Inflammatory macrophage treated with lipopolysaccharide for 1 hour (primary cell): ENCODE results near the gene RNFT1.
"Not testable (repeated sequence)": the region's sequence is repeated elsewhere in the genome, so short reads cannot be mapped to it uniquely, and the experiment has no call there.

Source experiments
- DNase-seq, 2 donors: peaks; one replicate each; pipeline ENCODE4 v3.0.0-alpha.2; 2020 to 2022

RNFT1 gene

GRCh38 chr17:59964482-59965328, at the start of gene RNFT1:
TSS of gene RNFT1 (minus strand) at chr17:59964740. CDS start at chr17:59964663, 77 bp downstream.
- peak; percentile 91 to 97 for DNase-seq

DNA sequence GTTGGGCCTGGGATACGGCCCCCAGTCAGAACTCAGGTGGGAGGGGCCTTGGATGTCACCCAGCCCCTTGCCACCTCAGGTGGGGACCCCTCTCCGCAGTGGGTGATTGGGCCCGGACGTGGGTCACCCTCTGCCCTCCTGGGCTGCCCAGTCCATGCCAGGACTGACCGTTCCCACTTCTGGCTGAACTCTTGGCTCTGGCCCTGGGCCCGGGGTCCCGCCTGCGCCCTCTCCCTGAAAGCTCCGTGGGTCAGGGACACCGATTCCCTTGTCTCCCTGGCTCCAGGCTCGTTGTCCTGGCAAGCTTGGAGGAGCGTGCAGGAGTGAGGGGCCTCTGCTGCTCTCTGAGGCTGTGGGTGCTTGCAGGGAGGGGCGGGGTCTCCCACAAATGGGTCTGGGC, 44.8 kb upstream of the RNFT1 start:
- DNase-seq = not testable (repeated sequence)

- not testable (repeated sequence) for DNase-seq
These were observed 43.8 kb upstream of the RNFT1 start for GRCh38 chr17:60008377-60008776.

DNA sequence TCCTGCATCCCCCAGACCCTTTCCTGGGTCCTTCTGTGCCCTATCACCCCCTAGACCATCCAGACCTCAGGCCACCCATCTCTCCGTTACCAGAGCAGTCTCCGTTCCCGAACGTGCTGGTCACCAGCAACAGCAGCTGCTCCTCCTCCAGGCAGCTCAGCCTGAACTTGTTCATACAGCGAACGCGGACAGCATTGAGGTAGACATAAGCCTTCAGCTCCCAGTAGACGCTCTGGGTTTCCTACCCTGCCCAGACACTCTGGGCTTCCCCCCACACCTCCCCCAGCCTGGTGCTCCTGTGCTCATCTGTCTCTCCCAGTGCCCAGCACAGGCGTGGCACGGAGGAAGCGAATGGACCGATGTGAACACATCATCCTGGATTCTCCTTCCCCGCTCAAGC, 41.6 kb upstream of the RNFT1 start:
- DNase-seq = no peak

GRCh38 chr17:60004561-60004960, 40.0 kb upstream of the RNFT1 start:
- DNase-seq = not testable (repeated sequence)

GRCh38 chr17:60002405-60002804, 37.9 kb upstream of the RNFT1 start:
- DNase-seq = not testable (repeated sequence)

DNA sequence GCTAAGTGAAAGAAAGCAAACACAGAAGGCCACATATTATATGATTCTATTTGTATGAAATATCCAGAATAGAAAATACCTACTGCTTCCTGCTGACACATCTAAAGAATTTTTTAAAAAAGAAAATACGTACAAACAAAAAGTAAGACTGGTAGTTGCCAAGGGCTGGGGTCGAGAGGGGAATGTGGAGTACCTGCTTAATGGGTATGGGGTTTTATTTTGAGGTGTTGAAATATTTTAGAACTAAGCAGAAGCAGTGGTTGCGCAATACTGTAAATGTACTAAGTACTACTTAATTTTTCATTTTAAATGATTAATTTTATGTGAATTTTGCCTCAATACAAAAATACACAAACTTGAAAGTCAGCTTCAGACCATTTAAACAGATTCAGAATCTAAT, 32.1 kb upstream of the RNFT1 start:
- DNase-seq = not testable (repeated sequence)

GRCh38 chr17:59975166-59975565, 10.6 kb upstream of the RNFT1 start:
- not testable (repeated sequence) for DNase-seq

DNA sequence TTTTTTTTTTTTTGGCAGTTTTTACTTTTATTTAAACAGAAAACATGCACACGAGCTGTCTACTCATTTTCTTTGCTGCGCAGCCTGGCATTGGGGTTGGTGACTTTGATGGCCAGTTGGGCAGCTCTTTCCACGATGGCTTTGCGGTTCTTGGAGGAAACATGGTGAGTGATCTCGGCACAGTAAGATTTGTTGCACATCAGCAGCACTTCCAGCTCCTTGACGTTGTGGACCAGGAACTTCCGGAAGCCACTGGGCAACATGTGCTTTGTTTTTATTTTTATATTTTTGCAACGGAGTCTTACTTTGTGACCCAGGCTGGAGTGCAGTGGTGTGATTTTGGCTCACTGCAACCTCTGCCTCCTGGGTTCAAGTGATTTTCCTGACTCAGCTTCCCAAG, 8.9 kb upstream of the RNFT1 start:
- not testable (repeated sequence) for DNase-seq

DNA sequence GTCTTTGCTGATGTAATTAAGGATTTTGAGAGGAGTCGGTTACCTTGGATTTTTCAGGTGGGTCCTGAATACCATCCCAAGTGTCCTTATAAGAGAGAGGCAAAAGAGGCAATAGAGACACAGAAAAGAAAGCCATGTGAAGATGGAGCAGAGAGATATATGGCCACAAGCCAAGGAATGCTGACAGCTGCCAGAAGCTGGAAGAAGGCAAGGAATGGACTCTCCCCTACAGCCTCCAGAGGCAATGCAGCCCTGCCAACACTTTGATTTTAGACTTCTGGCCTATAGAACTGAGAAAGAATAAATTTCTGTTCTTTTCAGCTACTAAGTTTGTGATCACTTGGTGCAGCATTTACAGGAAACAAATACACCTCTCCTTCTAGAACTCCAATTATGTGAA, 8.2 kb upstream of the RNFT1 start:
- no peak for DNase-seq

- not testable (repeated sequence) for DNase-seq
These were observed 7.2 kb upstream of the RNFT1 start for GRCh38 chr17:59971771-59972170.

DNA sequence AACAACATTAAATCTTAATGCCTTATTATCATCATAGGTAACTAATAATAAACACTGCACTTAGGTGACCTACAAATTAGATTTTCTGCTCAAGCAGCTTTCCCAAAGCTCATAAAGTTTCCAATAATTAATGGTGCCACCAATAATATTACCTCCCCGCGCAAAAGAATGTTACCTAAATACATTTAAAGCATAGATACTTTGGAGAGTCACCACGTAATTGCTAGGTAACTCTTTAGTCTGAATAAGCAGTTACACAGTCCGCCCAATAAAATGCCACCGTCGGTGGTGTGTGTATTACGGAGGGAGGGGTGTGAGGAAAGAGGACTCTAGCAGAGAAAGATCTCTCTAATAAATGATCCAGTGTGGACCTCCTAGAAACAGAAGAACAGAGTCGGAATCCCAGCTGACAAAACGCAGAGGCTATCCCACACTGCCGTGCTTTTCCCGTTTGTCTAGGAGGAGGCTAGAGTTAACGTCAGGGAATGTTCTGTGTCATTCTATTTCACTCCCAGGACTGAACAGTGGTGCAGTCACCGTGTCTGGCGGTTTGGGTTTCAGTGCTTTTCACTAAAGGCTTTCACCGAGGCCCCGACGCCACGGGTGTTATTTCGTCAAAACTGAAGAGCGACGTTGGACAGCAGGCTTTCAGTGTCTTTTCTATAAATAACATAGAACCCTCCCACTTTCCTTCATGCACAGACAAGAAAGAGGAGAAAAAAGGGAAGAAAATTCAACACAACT, 630 bp downstream of the RNFT1 start:
- peak; percentile 88 to 93 for DNase-seq

DNA sequence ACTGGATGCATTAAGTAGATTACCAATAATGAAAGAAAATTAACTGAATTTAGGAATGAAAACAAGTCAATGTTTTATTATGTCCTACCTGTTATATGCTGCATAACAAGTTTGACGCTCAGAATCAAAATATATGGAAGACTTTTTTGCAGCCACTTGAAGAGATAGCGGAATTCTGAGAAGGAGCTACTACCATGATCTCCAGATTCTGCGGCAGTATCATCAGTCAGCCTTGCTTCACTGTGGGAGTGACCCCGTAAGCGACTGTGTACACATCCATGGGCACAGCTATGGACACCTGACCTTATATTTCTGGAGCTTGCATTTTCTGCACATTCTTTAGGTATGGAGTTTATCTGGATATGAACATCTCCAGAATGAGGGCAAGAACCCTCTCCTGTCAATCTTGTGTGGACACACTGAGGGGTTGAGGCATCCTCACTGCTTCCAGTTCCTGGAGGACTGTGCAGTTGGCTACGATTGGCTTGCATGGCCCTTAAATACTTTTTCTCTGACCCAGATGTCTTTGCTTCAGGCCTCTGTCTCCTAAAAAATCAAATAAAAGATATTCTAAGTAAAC, 1.7 kb downstream of the RNFT1 start:
- DNase-seq = no peak

GRCh38 chr17:59959574-59959973, 5.0 kb downstream of the RNFT1 start:
- not testable (repeated sequence) for DNase-seq

DNA sequence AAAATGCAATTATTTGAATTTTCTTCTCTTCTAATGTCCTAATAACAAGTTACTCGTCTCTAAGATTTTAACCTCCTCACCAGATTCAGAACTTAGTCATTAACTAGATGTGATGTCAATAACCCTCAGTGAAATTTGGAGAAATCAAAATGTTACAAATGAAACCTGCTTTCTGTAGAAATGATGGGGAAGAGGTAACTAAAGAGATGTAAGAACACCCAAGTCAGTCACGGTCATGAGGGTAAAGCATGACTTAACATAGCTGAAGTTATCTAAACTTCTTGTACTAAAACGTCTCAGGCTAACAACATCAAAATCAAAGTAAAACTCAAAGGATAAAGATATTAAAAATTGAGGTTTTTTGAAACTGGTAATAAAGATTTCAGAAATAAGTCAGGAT, 9.7 kb downstream of the RNFT1 start:
- DNase-seq = no peak

- DNase-seq = no peak
These were observed 14.5 kb downstream of the RNFT1 start for GRCh38 chr17:59950049-59950448.

GRCh38 chr17:59947310-59947709, 17.2 kb downstream of the RNFT1 start:
- not testable (repeated sequence) for DNase-seq

DNA sequence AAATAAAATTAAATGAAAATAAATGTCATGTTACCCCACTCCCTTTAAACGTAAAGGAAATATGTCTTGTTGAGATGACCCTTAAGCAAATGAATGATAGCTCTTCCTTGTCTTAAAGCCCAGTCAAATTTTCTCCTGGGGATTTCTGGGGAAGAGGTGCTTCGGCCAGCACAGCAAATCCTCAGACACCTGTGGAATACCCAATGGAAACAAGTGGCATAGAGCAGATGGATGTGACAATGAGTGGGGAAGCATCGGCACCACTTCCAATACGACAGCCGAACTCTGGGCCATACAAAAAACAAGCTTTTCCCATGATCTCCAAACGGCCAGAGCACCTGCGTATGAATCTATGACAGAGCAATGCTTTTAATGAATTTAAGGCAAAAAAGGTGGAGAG, 18.1 kb downstream of the RNFT1 start:
- not testable (repeated sequence) for DNase-seq

GRCh38 chr17:59941131-59941530, 23.4 kb downstream of the RNFT1 start:
- no peak for DNase-seq

DNA sequence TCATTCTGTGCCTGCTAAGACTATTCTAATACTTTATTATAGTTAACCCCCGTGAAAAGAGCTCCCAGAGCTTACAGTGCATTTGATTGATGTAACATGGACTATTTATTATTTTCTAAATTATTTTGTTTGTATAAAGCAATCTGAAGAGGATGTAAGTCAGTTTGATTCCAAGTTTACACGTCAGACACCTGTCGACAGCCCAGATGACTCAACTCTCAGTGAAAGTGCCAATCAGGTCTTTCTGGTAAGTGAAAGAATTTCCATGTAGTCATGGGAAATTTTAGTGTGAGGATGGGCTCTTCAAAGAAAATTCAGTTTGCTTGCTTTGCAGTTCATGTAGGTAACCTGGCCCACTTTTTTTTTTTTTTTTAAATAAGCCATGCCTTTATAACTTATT, 23.8 kb downstream of the RNFT1 start:
- not testable (repeated sequence) for DNase-seq

DNA sequence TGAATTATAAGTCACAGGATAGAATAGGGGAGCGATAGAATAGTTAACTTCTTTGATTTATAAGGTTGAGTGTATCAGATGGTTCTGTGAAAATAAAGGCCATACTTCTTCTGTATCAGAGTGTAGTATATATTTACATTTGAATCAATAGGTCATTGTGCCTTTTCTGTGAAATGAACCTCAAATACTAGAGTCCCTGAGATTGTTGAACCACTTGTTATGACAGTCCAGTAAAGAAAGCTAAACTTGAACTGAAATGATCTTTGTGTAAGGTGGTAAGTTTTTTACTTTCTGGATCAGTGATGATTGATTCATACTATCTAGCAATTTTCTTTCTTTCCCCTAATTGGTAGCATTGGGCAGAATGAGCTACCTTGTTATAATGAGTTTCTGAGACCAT, 31.2 kb downstream of the RNFT1 start:
- not testable (repeated sequence) for DNase-seq

DNA sequence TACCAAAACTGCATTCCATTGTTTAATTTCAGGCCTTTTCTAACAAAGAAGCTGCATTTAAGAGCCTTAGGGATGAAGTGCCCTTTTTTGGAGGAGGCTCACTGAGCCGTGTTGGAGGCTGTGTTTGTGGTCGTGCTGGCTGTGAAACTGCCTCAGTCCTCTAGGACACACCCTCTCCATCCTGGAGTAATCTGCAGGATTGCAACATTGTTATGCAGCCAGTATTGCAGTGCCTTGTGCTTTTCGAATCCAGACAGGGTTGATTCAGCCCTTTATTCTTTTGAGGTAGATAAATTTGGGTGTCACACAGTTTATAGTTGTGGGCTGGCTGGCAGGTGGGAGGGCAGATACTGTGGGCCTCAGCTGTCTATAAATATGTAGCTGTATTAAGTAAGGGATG, 33.8 kb downstream of the RNFT1 start:
- peak; percentile 11 to 25 for DNase-seq

DNA sequence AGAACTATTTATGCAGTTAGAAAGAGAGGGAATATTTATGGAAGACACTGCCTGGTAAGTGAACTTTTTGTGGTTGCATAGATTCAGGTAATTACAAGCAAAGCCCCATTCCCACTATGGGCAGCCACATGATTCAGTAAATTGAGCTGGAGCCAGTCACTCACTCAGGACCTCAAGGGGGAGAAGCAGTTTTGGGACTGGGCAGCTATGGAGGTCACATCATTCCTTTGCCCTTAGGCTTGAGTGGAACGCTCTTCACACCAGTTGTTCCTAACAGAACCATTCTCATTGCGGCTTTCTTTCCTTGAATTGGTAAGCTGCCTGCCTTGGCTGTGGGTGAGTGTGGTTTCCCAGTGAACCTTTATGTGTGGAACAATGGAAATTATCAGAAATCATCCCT, 34.4 kb downstream of the RNFT1 start:
- DNase-seq = not testable (repeated sequence)

DNA sequence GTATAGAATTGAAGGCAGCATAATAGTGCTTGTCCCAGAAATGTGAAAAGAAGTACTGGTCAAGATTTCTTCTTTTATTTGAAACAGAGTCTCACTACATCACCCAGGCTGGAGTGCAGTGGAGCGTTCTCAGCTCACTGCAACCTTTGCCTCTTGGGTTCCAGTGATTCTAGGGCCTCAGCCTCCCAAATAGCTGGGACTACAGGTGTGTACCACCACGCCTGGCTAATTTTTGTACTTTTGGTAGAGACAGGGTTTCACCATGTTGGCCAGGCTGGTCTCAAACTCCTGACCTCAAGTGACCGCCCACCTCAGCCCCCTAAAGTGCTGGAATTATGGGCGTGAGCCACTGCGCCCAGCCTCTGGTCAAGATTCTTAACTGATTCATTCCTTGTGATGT, 43.9 kb downstream of the RNFT1 start:
- DNase-seq = not testable (repeated sequence)
